ENCODE results near the gene GYPA. TPM values are rescaled to one million over a fixed set of nuclear protein-coding genes. Genes with fewer than 3 reads are reported as not detected.
"Not testable (repeated sequence)": the region's sequence is repeated elsewhere in the genome, so short reads cannot be mapped to it uniquely, and the experiment has no call there.

Gene GYPA
- total and polyA plus RNA-seq, 2 of the 4 experiments (the other 2 are of a cell fraction), result not detected

DNA sequence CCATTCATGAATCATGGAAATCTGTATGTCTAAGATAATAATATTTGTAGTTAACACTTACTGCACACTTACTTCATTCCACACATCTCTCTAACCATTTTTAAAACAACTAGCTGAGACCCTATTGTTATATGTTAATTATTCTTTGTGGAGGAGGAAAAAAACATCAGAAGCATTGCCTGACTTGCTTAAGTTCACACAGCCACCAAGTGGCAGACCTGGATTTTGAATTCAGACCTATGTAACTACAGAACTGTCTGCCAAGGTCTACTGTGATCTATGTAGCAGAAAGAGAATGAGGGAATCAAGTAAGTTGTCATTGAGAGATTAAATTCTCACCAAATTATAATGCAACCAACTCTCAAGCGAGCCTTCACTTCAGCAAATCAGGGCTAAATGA, 10.4 kb downstream of the GYPA start:
- H4K20me1 ChIP-seq (ENCODE audit: insufficient read depth, low read length); H3K9me3 ChIP-seq (ENCODE audit: control insufficient read depth, insufficient read depth, low read length); H2BK5ac ChIP-seq (ENCODE audit: low read depth, low read length, poor library complexity, severe bottlenecking); H3K9me1 ChIP-seq (ENCODE audit: insufficient read depth, low read length); H2AK9ac ChIP-seq (replicated peaks; ENCODE audit: low read depth, low read length, poor library complexity); H3K79me1 ChIP-seq (ENCODE audit: low read depth in 1 of 2, low read length in 2 of 2); H3K4ac ChIP-seq (ENCODE audit: low read depth, low read length); H3K14ac ChIP-seq (replicated peaks; ENCODE audit: low read depth, low read length); H3K18ac ChIP-seq (ENCODE audit: low read depth, low read length); H3K4me1 ChIP-seq (ENCODE audit: control insufficient read depth, insufficient read depth, low read length); H3K23ac ChIP-seq (ENCODE audit: low read depth, low read length); H3K4me2 ChIP-seq (ENCODE audit: low read depth, low read length); H3K56ac ChIP-seq (ENCODE audit: extremely low read depth, insufficient read depth, low read length); DNase-seq; POLR2A ChIA-PET (ENCODE audit: unreplicated experiment); H3K9ac ChIP-seq (ENCODE audit: low read depth, low read length); ATAC-seq (ENCODE audit: low read depth); H2BK20ac ChIP-seq (ENCODE audit: low read depth, low read length); CTCF ChIA-PET; H3K4me3 ChIP-seq (ENCODE audit: insufficient read depth, low read depth, low read length); H3K36me3 ChIP-seq (ENCODE audit: control insufficient read depth, insufficient read depth, low read length); H2AK5ac ChIP-seq (ENCODE audit: low read depth, low read length); H4K91ac ChIP-seq (ENCODE audit: insufficient read depth, low read depth, low read length); H2BK15ac ChIP-seq (ENCODE audit: low read depth, low read length); H4K5ac ChIP-seq (ENCODE audit: low read depth, low read length); in situ Hi-C loops (cut with MboI; ENCODE audit: low sequenced_read_pairs); H2BK120ac ChIP-seq (ENCODE audit: low read depth, low read length); dilution Hi-C loops (cut with HindIII; ENCODE audit: low sequenced_read_pairs, unreplicated experiment); H2AFZ ChIP-seq (replicated peaks; ENCODE audit: low read length, poor library complexity); intact Hi-C loops (cut with micrococcal nuclease); H3K27me3 ChIP-seq (ENCODE audit: control insufficient read depth, insufficient read depth, low read length); H3K27ac ChIP-seq (ENCODE audit: insufficient read depth, low read length); H4K8ac ChIP-seq (ENCODE audit: low read depth in 2 of 2, low read length in 2 of 2); BruUV-seq (replicated peaks): not testable (repeated sequence)
- no CpG with 5 or more reads among the region's 1 CpG for WGBS, 2 experiments (ENCODE audit: extremely low coverage in 2 of 2, insufficient read length in 1 of 2)

DNA sequence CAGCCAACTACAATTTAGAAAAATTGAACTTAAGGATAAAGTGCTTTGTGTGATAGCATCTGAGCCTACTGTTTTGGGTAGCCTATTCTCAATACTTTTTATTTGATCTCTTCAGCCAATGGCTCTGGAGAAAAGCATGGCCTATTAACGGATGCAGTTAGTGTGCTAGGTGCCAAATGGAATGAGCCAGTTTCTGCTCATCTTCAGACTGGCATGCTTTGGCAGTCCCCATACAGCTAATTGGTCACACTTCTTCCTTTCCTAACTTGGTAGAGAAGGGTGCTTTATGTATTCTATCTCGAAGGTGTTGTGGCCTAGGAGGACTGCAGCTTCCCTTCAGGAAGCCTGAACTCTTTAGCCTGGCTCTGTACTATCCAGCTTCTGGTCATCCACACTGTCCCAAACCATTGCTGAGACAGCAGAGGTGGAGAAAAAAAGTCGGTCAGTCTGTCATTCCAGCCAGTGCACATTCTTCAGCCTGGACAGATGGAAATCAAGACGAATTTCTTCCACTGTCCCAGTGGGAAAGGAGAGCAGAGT, 11.1 kb downstream of the GYPA start:
- H4K20me1 ChIP-seq (ENCODE audit: insufficient read depth, low read length); H3K9me3 ChIP-seq (ENCODE audit: control insufficient read depth, insufficient read depth, low read length); H3K23ac ChIP-seq (ENCODE audit: low read depth, low read length); H3K79me1 ChIP-seq (ENCODE audit: low read depth in 1 of 2, low read length in 2 of 2); dilution Hi-C loops (cut with HindIII; ENCODE audit: low sequenced_read_pairs, unreplicated experiment); H3K4ac ChIP-seq (ENCODE audit: low read depth, low read length); H4K5ac ChIP-seq (ENCODE audit: low read depth, low read length); ATAC-seq (ENCODE audit: low read depth); H2AFZ ChIP-seq (replicated peaks; ENCODE audit: low read length, poor library complexity); H3K56ac ChIP-seq (ENCODE audit: extremely low read depth, insufficient read depth, low read length); H3K18ac ChIP-seq (ENCODE audit: low read depth, low read length); in situ Hi-C loops (cut with MboI; ENCODE audit: low sequenced_read_pairs); H3K9ac ChIP-seq (ENCODE audit: low read depth, low read length); H3K27ac ChIP-seq (ENCODE audit: insufficient read depth, low read length); DNase-seq; H3K4me1 ChIP-seq (ENCODE audit: control insufficient read depth, insufficient read depth, low read length); H2BK20ac ChIP-seq (ENCODE audit: low read depth, low read length); POLR2A ChIA-PET (ENCODE audit: unreplicated experiment); H3K9me1 ChIP-seq (ENCODE audit: insufficient read depth, low read length); H3K14ac ChIP-seq (replicated peaks; ENCODE audit: low read depth, low read length); H4K91ac ChIP-seq (ENCODE audit: insufficient read depth, low read depth, low read length); H3K4me2 ChIP-seq (ENCODE audit: low read depth, low read length); H2BK5ac ChIP-seq (ENCODE audit: low read depth, low read length, poor library complexity, severe bottlenecking); H2AK5ac ChIP-seq (ENCODE audit: low read depth, low read length); H3K36me3 ChIP-seq (ENCODE audit: control insufficient read depth, insufficient read depth, low read length); H2AK9ac ChIP-seq (replicated peaks; ENCODE audit: low read depth, low read length, poor library complexity); H3K4me3 ChIP-seq (ENCODE audit: insufficient read depth, low read depth, low read length); CTCF ChIA-PET; H2BK120ac ChIP-seq (ENCODE audit: low read depth, low read length); BruUV-seq (replicated peaks); H4K8ac ChIP-seq (ENCODE audit: low read depth in 2 of 2, low read length in 2 of 2); H2BK15ac ChIP-seq (ENCODE audit: low read depth, low read length); intact Hi-C loops (cut with micrococcal nuclease); H3K27me3 ChIP-seq (ENCODE audit: control insufficient read depth, insufficient read depth, low read length): not testable (repeated sequence)
- no CpG with 5 or more reads among the region's 4 CpGs for WGBS, 2 experiments (ENCODE audit: extremely low coverage in 2 of 2, insufficient read length in 1 of 2)

All from IMR-90 (cell line).